HCT116 (cell line): ENCODE results near the gene PPP1R36. TPM values are rescaled to one million over a fixed set of nuclear protein-coding genes. Genes with fewer than 3 reads are reported as not detected.

Experiments
- ATAC-seq: fragments of 200-7000 bp; cut with Tn5 transposase; 2 replicates; pipeline ENCODE4 v1.9.1; 2020; ENCODE audit warnings: mild to moderate bottlenecking, moderate library complexity
- BruUV-seq: library from RNA; stranded (reverse); fragments of 400-500 nt; replicated peaks from 2 replicates; lab custom pipeline; 2021; lab: Mats Ljungman, UMichigan
- CTCF ChIA-PET: fragments of 300-600 bp; sonication (Branson Sonifier 250); formaldehyde crosslinking; loops from one replicate; lab custom pipeline; 2021; ENCODE audit warnings: antibody characterized with exemption; lab: Charles Lee
- POLR2A ChIA-PET: fragments of 300-600, 350-600 bp; sonication (Branson Sonifier 250); formaldehyde crosslinking; loops from one replicate; lab custom pipeline; 2021; ENCODE audit warnings: antibody characterized with exemption; lab: Charles Lee
- RAD21 ChIA-PET, 2 experiments: fragments of 300-600 bp; sonication (Branson Sonifier 250); formaldehyde crosslinking; loops; one replicate each; lab custom pipeline; 2023; ENCODE audit warnings: low total read pairs in 2 of 2; ENCODE audit not compliant: uncharacterized antibody in 2 of 2, unreplicated experiment in 2 of 2, low non-redundant PET in 1 of 2; lab: Charles Lee
- DNase-seq: peaks from one replicate; pipeline ENCODE4 v3.0.0-alpha.2; 2010; ENCODE audit warnings: low read depth, low spot score
- H2AFZ ChIP-seq: fragments of 200-600 bp; shearing (Covaris generic), sonication (generic); 2 replicates; pipeline ENCODE4 v1.6.1; 2017; ENCODE audit warnings: low read depth, mixed run types, mixed read lengths, antibody characterized with exemption, low read length; ENCODE audit not compliant: poor library complexity, severe bottlenecking
- H3K27ac ChIP-seq: 2 replicates; pipeline ENCODE4 v1.5.1; 2012; ENCODE audit warnings: low read depth, low read length
- H3K27me3 ChIP-seq: fragments of 200-600 bp; sonication (generic); 2 replicates; pipeline ENCODE4 v1.6.1; 2016; ENCODE audit warnings: mixed run types, low read length, mixed read lengths; ENCODE audit not compliant: insufficient read depth
- H3K36me3 ChIP-seq, 2 experiments: fragments of 200-500 bp in 1 of 2; fragments of 200-600 bp in 1 of 2; sonication (Bioruptor generic) in 1 of 2; sonication (generic) in 1 of 2; 2 replicates each; pipeline versions ENCODE4 v1.5.1 to v1.6.1; 2014 to 2016; ENCODE audit warnings: low read length in 2 of 2, inconsistent platforms in 1 of 2, mixed read lengths in 1 of 2, mixed run types in 1 of 2; ENCODE audit not compliant: insufficient read depth in 2 of 2, control insufficient read depth in 1 of 2
- H3K4me1 ChIP-seq, 2 experiments: fragments of 200-600 bp in 1 of 2; sonication (generic) in 1 of 2; 2 replicates each; pipeline versions ENCODE4 v1.5.1 to v1.6.1; 2012 to 2017; ENCODE audit warnings: low read length in 2 of 2, inconsistent platforms in 1 of 2, mild to moderate bottlenecking in 1 of 2, mixed read lengths in 1 of 2, mixed run types in 1 of 2, moderate library complexity in 1 of 2; ENCODE audit not compliant: insufficient read depth in 2 of 2, control insufficient read depth in 1 of 2
- H3K4me2 ChIP-seq: fragments of 200-600 bp; sonication (generic); 2 replicates; pipeline ENCODE4 v1.6.1; 2017; ENCODE audit warnings: mixed run types, low read length, mixed read lengths
- H3K4me3 ChIP-seq, 2 experiments: fragments of 200-600 bp in 1 of 2; sonication (generic) in 1 of 2; replicated peaks in 1 of 2; 2 replicates each; pipeline ENCODE4 v1.5.1; 2011 to 2016; ENCODE audit warnings: low read length in 2 of 2, control low read depth in 1 of 2, low read depth in 1 of 2, mild to moderate bottlenecking in 1 of 2, mixed read lengths in 1 of 2, mixed run types in 1 of 2
- H3K79me2 ChIP-seq: fragments of 200-600 bp; sonication (generic); 2 replicates; pipeline ENCODE4 v1.6.1; 2017; ENCODE audit warnings: mild to moderate bottlenecking, mixed run types, low read length, moderate library complexity, mixed read lengths; ENCODE audit not compliant: insufficient read depth
- H3K9ac ChIP-seq: fragments of 200-600 bp; sonication (generic); 2 replicates; pipeline ENCODE4 v1.6.1; 2016; ENCODE audit warnings: low read length, mixed read lengths
- H3K9me2 ChIP-seq: fragments of 200-600 bp; sonication (generic), shearing (Covaris generic); 2 replicates; pipeline ENCODE4 v1.6.1; 2017; ENCODE audit warnings: mixed run types, mild to moderate bottlenecking, moderate library complexity; ENCODE audit not compliant: insufficient read depth
- H3K9me3 ChIP-seq, 2 experiments: fragments of 200-500 bp in 1 of 2; fragments of 200-600 bp in 1 of 2; sonication (Bioruptor generic) in 1 of 2; sonication (generic) in 1 of 2; 2 replicates each; pipeline ENCODE4 v1.6.1; 2014 to 2017; ENCODE audit warnings: low read length in 2 of 2, mixed read lengths in 2 of 2, inconsistent platforms in 1 of 2, low read depth in 1 of 2, mild to moderate bottlenecking in 1 of 2, mixed run types in 1 of 2, moderate library complexity in 1 of 2; ENCODE audit not compliant: control insufficient read depth in 1 of 2, insufficient read depth in 1 of 2
- H4K20me1 ChIP-seq: fragments of 200-600 bp; sonication (generic), shearing (Covaris generic); 2 replicates; pipeline ENCODE4 v1.6.1; 2017; ENCODE audit warnings: mixed run types, mild to moderate bottlenecking, moderate library complexity; ENCODE audit not compliant: insufficient read depth
- CBX3 ChIP-seq: IDR thresholded peaks from 2 replicates; pipeline ENCODE4 v1.6.1; 2012; ENCODE audit warnings: low read depth
- CTCF ChIP-seq, 3 experiments: fragments of 200-600 bp in 1 of 3; sonication (generic) in 1 of 3; IDR thresholded peaks in 2 of 3; conservative IDR thresholded peaks in 1 of 3; 2 replicates each; pipeline ENCODE4 v1.5.1; 2012 to 2017; ENCODE audit warnings: low read depth in 2 of 3, low read length in 2 of 3, antibody characterized with exemption in 1 of 3, borderline replicate concordance in 1 of 3, control low read depth in 1 of 3, mild to moderate bottlenecking in 1 of 3, mixed read lengths in 1 of 3, mixed run types in 1 of 3, moderate library complexity in 1 of 3; ENCODE audit not compliant: insufficient read depth in 1 of 3
- EGR1 ChIP-seq: IDR thresholded peaks from 2 replicates; pipeline ENCODE4 v1.6.1; 2012; ENCODE audit warnings: low read depth
- ELF1 ChIP-seq: IDR thresholded peaks from 2 replicates; pipeline ENCODE4 v1.6.1; 2012; ENCODE audit warnings: low read depth, borderline replicate concordance
- EZH2 ChIP-seq: fragments of 200-600 bp; sonication (generic); IDR thresholded peaks from 2 replicates; pipeline ENCODE4 v1.6.1; 2017; ENCODE audit warnings: antibody characterized with exemption, mixed run types
- EZH2phosphoT487 ChIP-seq: fragments of 200-600 bp; IDR thresholded peaks from 2 replicates; pipeline ENCODE4 v1.6.1; 2018; ENCODE audit warnings: antibody characterized with exemption, borderline replicate concordance
- FOSL1 ChIP-seq: IDR thresholded peaks from 2 replicates; pipeline ENCODE4 v1.6.1; 2012; ENCODE audit warnings: low read depth
- MAX ChIP-seq: IDR thresholded peaks from 2 replicates; pipeline ENCODE4 v1.6.1; 2012
- POLR2AphosphoS5 ChIP-seq: IDR thresholded peaks from 2 replicates; pipeline ENCODE4 v1.6.1; 2011; ENCODE audit warnings: mild to moderate bottlenecking, low read depth, low read length, moderate library complexity
- RAD21 ChIP-seq: IDR thresholded peaks from 2 replicates; pipeline ENCODE4 v1.6.1; 2012; ENCODE audit warnings: low read depth, mild to moderate bottlenecking
- SIN3A ChIP-seq: IDR thresholded peaks from 2 replicates; pipeline ENCODE4 v1.6.1; 2012; ENCODE audit warnings: low read depth
- TCF7L2 ChIP-seq: IDR thresholded peaks from 2 replicates; pipeline ENCODE4 v1.7.0; 2011; ENCODE audit warnings: borderline replicate concordance, inconsistent platforms; ENCODE audit not compliant: insufficient read depth, insufficient read length; ENCODE audit errors: extremely low read depth
- ZFX ChIP-seq: fragments of 450-650 bp; IDR thresholded peaks from 2 replicates; pipeline ENCODE4 v1.6.1; 2017
- ZNF274 ChIP-seq: fragments of 200-500 bp; sonication (Bioruptor generic); IDR thresholded peaks from 2 replicates; pipeline ENCODE4 v1.6.1; 2014; ENCODE audit warnings: mild to moderate bottlenecking, low read depth, low read length, inconsistent platforms
- intact Hi-C: fragments of 100-400 bp; cut with micrococcal nuclease; formaldehyde crosslinking; loops from 2 replicates; pipeline ENCODE4 v1.10.0; 2022
- total RNA-seq: library from RNA; stranded (reverse); gene quantifications from one replicate; pipeline ENCODE4 v1.2.1, GENCODE V29; 2021; ENCODE audit not compliant: unreplicated experiment
- TF ChIP-seq, protein P1 (sequence below): IDR thresholded peaks from 2 replicates; pipeline ENCODE4 v1.6.1; 2011; ENCODE audit warnings: mild to moderate bottlenecking, low read length, moderate library complexity; ENCODE audit not compliant: insufficient replicate concordance; ENCODE audit errors: extremely low read depth
- TF ChIP-seq, protein P2 (sequence below): IDR thresholded peaks from 2 replicates; pipeline ENCODE4 v1.6.1; 2012; ENCODE audit warnings: low read depth
- TF ChIP-seq, protein P3 (sequence below): IDR thresholded peaks from 2 replicates; pipeline ENCODE4 v1.6.1; 2012

Gene PPP1R36
- total RNA-seq, 1 experiment from 2014 or later = 0.47 TPM

GRCh38 chr14:64563696-64564095 is 13.9 kb downstream of the PPP1R36 start:
- CTCF ChIA-PET = no interaction called here
- POLR2A ChIA-PET = no interaction called here
- RAD21 ChIA-PET = no interaction called here
- BruUV-seq = no TSS peak
- intact Hi-C loops = no loop called here
- Histone ChIP-seq H3K27ac (no peak overlapping the region), H3K4me2 (no peak overlapping the region), H3K27me3 (no peaks in the 10 kb centered on the region), H3K4me3 (no peak overlapping the region), H4K20me1 (no peaks in the 10 kb centered on the region), H3K4me1 (peaks cover 5 to 6% of the 10 kb centered on the region in 2 experiments), H3K9me3 (no peaks in the 10 kb centered on the region), H3K36me3 (no peaks in the 10 kb centered on the region), H3K79me2 (no peaks in the 10 kb centered on the region), H3K9ac (no peak overlapping the region), H2AFZ (no peak overlapping the region), H3K9me2 (no peaks in the 10 kb centered on the region)
- DNase-seq (no peak), ATAC-seq (no peak)
- TF ChIP-seq CTCF (IDR thresholded peaks at IDR 0.05 in 2 of 3, conservative IDR thresholded peaks at IDR 0.05 in 1 of 3; ENCODE audit: borderline replicate concordance in 1 of 3, insufficient read depth in 1 of 3, low read depth in 2 of 3, low read length in 2 of 3) = no peak
- no peak for TF ChIP-seq ZNF274
- TF ChIP-seq, protein P1, sequence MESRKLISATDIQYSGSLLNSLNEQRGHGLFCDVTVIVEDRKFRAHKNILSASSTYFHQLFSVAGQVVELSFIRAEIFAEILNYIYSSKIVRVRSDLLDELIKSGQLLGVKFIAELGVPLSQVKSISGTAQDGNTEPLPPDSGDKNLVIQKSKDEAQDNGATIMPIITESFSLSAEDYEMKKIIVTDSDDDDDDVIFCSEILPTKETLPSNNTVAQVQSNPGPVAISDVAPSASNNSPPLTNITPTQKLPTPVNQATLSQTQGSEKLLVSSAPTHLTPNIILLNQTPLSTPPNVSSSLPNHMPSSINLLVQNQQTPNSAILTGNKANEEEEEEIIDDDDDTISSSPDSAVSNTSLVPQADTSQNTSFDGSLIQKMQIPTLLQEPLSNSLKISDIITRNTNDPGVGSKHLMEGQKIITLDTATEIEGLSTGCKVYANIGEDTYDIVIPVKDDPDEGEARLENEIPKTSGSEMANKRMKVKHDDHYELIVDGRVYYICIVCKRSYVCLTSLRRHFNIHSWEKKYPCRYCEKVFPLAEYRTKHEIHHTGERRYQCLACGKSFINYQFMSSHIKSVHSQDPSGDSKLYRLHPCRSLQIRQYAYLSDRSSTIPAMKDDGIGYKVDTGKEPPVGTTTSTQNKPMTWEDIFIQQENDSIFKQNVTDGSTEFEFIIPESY = no peak
- TF ChIP-seq EGR1 = no peak
- no peak for TF ChIP-seq EZH2
- TF ChIP-seq FOSL1 = no peak
- no peak for TF ChIP-seq SIN3A
- no peak for TF ChIP-seq MAX
- TF ChIP-seq ELF1 = no peak
- TF ChIP-seq POLR2AphosphoS5 = no peak
- no peak for TF ChIP-seq TCF7L2
- TF ChIP-seq, protein P2, sequence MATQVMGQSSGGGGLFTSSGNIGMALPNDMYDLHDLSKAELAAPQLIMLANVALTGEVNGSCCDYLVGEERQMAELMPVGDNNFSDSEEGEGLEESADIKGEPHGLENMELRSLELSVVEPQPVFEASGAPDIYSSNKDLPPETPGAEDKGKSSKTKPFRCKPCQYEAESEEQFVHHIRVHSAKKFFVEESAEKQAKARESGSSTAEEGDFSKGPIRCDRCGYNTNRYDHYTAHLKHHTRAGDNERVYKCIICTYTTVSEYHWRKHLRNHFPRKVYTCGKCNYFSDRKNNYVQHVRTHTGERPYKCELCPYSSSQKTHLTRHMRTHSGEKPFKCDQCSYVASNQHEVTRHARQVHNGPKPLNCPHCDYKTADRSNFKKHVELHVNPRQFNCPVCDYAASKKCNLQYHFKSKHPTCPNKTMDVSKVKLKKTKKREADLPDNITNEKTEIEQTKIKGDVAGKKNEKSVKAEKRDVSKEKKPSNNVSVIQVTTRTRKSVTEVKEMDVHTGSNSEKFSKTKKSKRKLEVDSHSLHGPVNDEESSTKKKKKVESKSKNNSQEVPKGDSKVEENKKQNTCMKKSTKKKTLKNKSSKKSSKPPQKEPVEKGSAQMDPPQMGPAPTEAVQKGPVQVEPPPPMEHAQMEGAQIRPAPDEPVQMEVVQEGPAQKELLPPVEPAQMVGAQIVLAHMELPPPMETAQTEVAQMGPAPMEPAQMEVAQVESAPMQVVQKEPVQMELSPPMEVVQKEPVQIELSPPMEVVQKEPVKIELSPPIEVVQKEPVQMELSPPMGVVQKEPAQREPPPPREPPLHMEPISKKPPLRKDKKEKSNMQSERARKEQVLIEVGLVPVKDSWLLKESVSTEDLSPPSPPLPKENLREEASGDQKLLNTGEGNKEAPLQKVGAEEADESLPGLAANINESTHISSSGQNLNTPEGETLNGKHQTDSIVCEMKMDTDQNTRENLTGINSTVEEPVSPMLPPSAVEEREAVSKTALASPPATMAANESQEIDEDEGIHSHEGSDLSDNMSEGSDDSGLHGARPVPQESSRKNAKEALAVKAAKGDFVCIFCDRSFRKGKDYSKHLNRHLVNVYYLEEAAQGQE = no peak
- no peak for TF ChIP-seq CBX3
- TF ChIP-seq, protein P3, sequence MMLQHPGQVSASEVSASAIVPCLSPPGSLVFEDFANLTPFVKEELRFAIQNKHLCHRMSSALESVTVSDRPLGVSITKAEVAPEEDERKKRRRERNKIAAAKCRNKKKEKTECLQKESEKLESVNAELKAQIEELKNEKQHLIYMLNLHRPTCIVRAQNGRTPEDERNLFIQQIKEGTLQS = no peak
- no peak for TF ChIP-seq ZFX
- no peak for TF ChIP-seq RAD21
- TF ChIP-seq EZH2phosphoT487 = no peak
- TF ChIP-seq, all 23 proteins: peak for 0
